Measurements from ENCODE around the gene RAB6B.

DNA sequence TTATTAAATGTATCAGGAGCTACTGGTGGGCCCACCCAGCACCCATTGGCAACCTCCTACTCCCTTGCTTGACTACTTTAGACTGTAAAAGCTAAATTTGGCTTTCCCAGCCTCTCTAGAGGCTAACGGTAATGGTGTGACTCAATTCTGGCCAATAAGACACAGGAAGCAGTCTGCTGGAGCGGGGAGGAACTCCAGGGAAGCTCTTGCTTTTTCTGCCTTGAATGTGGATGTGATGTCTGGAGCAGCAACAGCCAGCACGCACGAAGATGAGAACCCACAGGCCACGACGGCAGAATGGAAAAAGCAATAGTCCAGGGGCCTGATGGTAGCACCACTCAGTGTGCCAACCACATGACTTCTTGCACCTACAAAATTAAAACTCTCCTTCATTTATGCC is 39.9 kb downstream of the RAB6B start:
- TF ChIP-seq EZH2 (IDR thresholded peaks at IDR 0.05; ENCODE audit: low read length, missing control alignments): no peak
- TF ChIP-seq, protein P1, sequence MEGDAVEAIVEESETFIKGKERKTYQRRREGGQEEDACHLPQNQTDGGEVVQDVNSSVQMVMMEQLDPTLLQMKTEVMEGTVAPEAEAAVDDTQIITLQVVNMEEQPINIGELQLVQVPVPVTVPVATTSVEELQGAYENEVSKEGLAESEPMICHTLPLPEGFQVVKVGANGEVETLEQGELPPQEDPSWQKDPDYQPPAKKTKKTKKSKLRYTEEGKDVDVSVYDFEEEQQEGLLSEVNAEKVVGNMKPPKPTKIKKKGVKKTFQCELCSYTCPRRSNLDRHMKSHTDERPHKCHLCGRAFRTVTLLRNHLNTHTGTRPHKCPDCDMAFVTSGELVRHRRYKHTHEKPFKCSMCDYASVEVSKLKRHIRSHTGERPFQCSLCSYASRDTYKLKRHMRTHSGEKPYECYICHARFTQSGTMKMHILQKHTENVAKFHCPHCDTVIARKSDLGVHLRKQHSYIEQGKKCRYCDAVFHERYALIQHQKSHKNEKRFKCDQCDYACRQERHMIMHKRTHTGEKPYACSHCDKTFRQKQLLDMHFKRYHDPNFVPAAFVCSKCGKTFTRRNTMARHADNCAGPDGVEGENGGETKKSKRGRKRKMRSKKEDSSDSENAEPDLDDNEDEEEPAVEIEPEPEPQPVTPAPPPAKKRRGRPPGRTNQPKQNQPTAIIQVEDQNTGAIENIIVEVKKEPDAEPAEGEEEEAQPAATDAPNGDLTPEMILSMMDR (conservative IDR thresholded peaks at IDR 0.05 in 1 of 2, IDR thresholded peaks at IDR 0.05 in 1 of 2; ENCODE audit: low read depth in 1 of 2, low read length in 2 of 2): no peak
